COLO829 (cell line): Measurements from ENCODE around the gene ZNF280C.
"Not testable (repeated sequence)": the region's sequence is repeated elsewhere in the genome, so short reads cannot be mapped to it uniquely, and the experiment has no call there.

Source experiments
- DNase-seq: peaks from one replicate; pipeline ENCODE4 v3.0.0; 2012; ENCODE audit warnings: low spot score

The ZNF280C gene

GRCh38 chrX:130260316-130260715, 8.4 kb downstream of the ZNF280C start:
- no peak for DNase-seq

- no peak for DNase-seq
Measured at GRCh38 chrX:130253916-130254315, 14.8 kb downstream of the ZNF280C start.

GRCh38 chrX:130251671-130252070, 17.0 kb downstream of the ZNF280C start:
- no peak for DNase-seq

- DNase-seq, result no peak
Measured at GRCh38 chrX:130247996-130248395, 20.7 kb downstream of the ZNF280C start.

- no peak for DNase-seq
Measured at GRCh38 chrX:130246084-130246483, 22.6 kb downstream of the ZNF280C start.

GRCh38 chrX:130245441-130245840, 23.3 kb downstream of the ZNF280C start:
- DNase-seq, result no peak

- DNase-seq, result not testable (repeated sequence)
Measured at GRCh38 chrX:130231184-130231583, 37.5 kb downstream of the ZNF280C start.

- no peak for DNase-seq
Measured at GRCh38 chrX:130228871-130229270, 39.8 kb downstream of the ZNF280C start.

GRCh38 chrX:130224810-130225209, 43.9 kb downstream of the ZNF280C start:
- DNase-seq, result no peak

- DNase-seq, result no peak
Measured at GRCh38 chrX:130216320-130216719, 52.4 kb downstream of the ZNF280C start.

GRCh38 chrX:130213376-130213775, 55.3 kb downstream of the ZNF280C start:
- peak; percentile 4 for DNase-seq

- DNase-seq, result no peak
Measured at GRCh38 chrX:130212371-130212770, 56.3 kb downstream of the ZNF280C start.

- DNase-seq, result no peak
Measured at GRCh38 chrX:130211415-130212186, 57.1 kb downstream of the ZNF280C start.

GRCh38 chrX:130204647-130205046, 64.1 kb downstream of the ZNF280C start:
- no peak for DNase-seq

- DNase-seq, result no peak
Measured at GRCh38 chrX:130197464-130197863, 71.2 kb downstream of the ZNF280C start.

GRCh38 chrX:130196466-130196865, 72.2 kb downstream of the ZNF280C start:
- no peak for DNase-seq

- DNase-seq, result no peak
Measured at GRCh38 chrX:130190801-130191200, 77.9 kb downstream of the ZNF280C start.

- no peak for DNase-seq
Measured at GRCh38 chrX:130186651-130187050, 82.0 kb downstream of the ZNF280C start.

- no peak for DNase-seq
Measured at GRCh38 chrX:130184857-130185256, 83.8 kb downstream of the ZNF280C start.

- DNase-seq, result no peak
Measured at GRCh38 chrX:130184168-130184567, 84.5 kb downstream of the ZNF280C start.

- DNase-seq, result no peak
Measured at GRCh38 chrX:130179579-130180215, 89.0 kb downstream of the ZNF280C start.

GRCh38 chrX:130179170-130179569, 89.5 kb downstream of the ZNF280C start:
- DNase-seq, result no peak

GRCh38 chrX:130176942-130177341, 91.8 kb downstream of the ZNF280C start:
- DNase-seq, result no peak

- DNase-seq, result no peak
Measured at GRCh38 chrX:130176354-130176776, 92.3 kb downstream of the ZNF280C start.
